GM18873 (cell line): Measurements from ENCODE around the gene RPL41.
"Not testable (repeated sequence)": the region's sequence is repeated elsewhere in the genome, so short reads cannot be mapped to it uniquely, and the experiment has no call there.

ENCODE experiments used
- ATAC-seq: cut with Tn5 transposase; IDR thresholded peaks from one replicate; pipeline ENCODE4 v1.9.1; 2021; ENCODE audit warnings: mild to moderate bottlenecking, moderate library complexity, moderate number of reproducible peaks; ENCODE audit not compliant: unreplicated experiment, low FRiP score

RPL41 gene

GRCh38 chr12:56152756-56153677, 36.6 kb downstream of the RPL41 start:
- ATAC-seq = no peak

- ATAC-seq = no peak
Observed at GRCh38 chr12:56153678-56154065, 37.2 kb downstream of the RPL41 start.

GRCh38 chr12:56154246-56154771, 37.9 kb downstream of the RPL41 start:
- no peak for ATAC-seq

DNA sequence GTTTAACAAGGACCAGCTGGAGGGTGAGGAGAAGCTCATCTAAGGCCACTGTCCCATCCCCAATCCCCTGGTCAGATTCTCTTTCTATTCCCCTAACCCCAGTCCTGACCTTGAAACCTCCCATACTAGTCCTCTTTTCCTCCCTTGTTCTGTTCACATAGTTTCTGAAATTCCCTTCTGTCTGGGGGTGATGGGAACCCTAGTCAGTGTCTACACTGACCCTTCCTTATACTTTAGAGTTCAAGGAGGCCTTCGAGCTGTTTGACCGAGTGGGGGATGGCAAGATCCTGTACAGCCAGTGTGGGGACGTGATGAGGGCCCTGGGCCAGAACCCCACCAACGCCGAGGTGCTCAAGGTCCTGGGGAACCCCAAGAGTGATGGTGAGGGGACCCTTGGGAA, 38.4 kb downstream of the RPL41 start:
- ATAC-seq = no peak

- no peak for ATAC-seq
Observed at GRCh38 chr12:56155256-56155845, 38.9 kb downstream of the RPL41 start.

DNA sequence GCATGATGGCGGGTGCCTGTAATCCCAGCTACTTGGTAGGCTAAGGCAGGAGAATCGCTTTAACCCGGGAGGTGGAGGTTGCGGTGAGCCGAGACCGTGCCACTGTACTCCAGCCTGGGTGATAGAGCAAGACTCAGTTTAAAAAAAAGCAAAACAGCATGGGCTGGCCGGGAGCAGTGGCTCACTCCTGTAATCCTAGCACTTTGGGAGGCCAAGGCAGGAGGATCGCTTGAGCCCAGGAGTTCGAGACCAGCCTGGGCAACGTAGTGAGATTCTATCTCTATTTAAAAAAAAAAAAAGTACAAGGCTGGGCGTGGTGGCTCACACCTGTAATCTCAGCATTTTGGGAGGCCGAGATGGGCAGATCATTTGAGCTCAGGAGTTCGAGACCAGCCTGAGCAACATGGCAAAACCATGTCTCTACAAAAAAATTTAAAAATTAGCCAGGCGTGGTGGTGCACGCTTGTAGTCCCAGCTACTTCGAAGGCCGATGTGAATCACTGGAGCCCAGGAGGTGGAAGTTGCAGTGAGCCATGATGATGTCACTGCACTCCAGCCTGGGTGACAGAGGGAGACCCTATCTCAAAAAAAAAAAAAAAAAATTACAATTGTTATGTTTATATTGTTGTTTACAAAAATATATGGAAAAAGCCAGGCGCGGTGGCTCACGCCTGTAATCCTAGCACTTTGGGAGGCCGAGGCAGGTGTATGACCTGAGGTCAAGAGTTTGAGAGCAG, 40.2 kb downstream of the RPL41 start:
- not testable (repeated sequence) for ATAC-seq

GRCh38 chr12:56157201-56158028, 41.0 kb downstream of the RPL41 start:
- ATAC-seq = peak; percentile 32

- ATAC-seq = peak; percentile 76
Observed at GRCh38 chr12:56158029-56158925, 41.8 kb downstream of the RPL41 start, which contains the start of gene MYL6. Gene MYL6 (plus strand): TSS chr12:56158359. CDS start chr12:56158402, 43 bp downstream.

DNA sequence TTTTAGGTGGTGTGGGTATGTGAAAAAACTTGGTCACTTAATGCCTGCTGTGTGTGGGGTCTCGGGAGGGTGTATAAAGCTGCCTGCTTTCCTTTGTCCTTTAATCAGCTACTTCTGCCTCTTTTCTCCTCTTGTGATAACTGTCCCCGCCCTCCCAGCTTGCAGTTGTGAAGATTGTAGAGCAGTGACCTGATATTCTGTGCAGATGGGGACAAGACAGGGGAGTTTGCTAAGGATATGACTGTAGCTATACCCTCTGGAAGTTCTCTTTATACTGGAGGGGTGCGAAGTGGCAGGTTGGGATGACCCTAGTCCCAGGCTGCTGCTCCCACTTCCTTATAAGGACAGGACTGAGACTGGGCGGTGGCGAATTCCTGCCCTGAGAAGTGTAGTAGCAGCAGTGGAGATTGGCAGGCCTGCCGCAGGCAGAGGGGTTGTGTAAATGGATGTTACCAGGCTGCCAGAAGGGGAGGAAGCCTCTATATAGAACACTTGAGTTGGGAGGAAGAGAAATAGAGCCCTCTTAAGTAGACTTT, 42.6 kb downstream of the RPL41 start:
- no peak for ATAC-seq

DNA sequence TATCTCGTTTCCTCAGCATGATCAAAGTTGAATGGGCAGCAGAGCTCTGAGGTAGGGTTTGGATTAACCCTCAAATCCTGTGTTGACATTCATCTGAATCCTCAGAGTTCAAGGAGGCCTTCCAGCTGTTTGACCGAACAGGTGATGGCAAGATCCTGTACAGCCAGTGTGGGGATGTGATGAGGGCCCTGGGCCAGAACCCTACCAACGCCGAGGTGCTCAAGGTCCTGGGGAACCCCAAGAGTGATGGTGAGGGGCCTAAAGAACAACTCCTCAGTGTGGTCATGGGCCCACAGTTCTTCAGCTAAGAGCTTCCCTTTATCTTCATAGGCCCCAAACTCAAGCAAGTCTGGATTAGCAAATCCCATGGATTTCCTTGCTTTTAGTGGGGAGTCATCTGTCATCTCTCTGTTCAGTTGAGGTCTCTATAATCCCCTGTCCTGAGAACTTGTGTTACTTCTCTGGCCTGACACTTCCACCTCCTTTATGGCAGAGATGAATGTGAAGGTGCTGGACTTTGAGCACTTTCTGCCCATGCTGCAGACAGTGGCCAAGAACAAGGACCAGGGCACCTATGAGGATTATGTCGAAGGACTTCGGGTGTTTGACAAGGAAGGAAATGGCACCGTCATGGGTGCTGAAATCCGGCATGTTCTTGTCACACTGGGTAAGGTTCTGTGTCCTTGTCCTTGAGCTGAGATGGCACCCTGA, 43.2 kb downstream of the RPL41 start:
- no peak for ATAC-seq

- ATAC-seq = no peak
Observed at GRCh38 chr12:56160193-56160763, 43.8 kb downstream of the RPL41 start.

DNA sequence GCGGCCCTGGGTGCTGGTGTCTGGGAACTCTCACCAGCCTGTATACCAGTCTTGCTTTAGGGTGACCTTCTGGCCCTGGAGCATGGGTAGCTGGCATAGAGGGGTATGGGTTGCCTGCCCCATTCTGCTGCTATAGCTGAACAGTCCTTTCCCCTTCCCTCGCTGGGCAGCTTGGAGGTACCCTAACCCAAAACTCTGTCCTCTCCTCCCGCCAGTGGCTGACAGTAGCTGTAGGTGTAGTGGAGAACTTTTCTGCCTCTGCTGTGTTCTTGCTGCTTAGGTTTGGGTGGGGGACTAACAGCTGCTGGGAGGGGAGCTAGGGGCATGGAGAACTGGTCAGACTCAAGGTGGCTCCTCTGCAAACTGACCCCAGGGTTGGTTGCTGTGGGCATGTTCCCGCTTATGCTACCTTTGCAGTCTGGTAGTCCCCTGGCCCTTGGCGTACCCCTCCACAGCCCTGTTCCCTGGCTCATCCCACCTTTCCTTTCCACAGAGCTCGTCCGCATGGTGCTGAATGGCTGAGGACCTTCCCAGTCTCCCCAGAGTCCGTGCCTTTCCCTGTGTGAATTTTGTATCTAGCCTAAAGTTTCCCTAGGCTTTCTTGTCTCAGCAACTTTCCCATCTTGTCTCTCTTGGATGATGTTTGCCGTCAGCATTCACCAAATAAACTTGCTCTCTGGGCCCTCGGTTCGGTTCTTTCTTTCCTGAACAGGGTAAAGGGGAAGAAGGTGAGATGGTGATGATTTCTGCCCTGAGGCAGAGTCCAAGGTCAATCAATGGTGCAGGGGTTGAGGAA, 44.7 kb downstream of the RPL41 start:
- ATAC-seq = no peak

DNA sequence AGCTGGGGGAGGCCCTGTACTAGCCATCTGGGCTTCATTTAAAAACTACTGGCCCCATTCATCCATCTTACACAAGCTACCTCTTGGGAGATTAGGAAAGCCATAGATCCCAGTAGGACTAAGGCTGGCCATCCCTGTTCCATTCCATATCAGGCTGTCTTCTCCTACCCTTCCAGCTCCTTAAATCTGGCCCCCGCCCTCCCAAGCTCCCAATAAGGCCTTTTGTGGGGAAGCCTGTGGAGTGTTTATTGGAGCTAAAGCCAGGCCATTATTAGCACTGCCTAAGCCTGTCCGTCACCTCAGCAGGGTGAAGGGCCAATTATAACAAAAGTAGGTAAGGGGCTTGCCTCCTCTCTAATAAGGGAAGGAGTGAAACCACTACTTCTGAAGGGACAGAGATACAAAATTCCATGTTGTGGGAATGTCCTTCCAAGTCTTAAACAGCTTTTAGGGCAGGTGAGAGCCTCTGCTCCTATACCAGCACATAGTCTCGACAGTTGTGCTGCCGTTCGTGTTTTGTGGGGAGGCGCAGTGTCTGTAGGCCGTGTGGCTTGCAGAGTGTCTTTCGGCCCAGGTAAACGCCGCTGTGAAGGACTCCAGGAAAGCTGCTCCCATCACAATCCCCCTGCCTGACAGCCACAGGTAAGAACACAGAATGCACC, 45.4 kb downstream of the RPL41 start:
- no peak for ATAC-seq

GRCh38 chr12:56162468-56163290, 46.2 kb downstream of the RPL41 start:
- no peak for ATAC-seq

GRCh38 chr12:56163533-56164344, 47.3 kb downstream of the RPL41 start:
- ATAC-seq = no peak
